Fibroblast of pulmonary artery (primary cell): ENCODE results near the gene CHRM4.

ENCODE experiments used
- DNase-seq: peaks from one replicate; pipeline ENCODE4 v3.0.0-alpha.2; 2010; ENCODE audit warnings: low read depth
- H3K4me3 ChIP-seq: replicated peaks from 2 replicates; pipeline ENCODE4 v1.5.1; 2011; ENCODE audit warnings: low read depth, mild to moderate bottlenecking, control low read depth, low read length, moderate library complexity
- CTCF ChIP-seq: IDR thresholded peaks from 2 replicates; pipeline ENCODE4 v1.5.1; 2011; ENCODE audit warnings: mild to moderate bottlenecking, control low read depth, low read length, inconsistent platforms; ENCODE audit errors: missing control alignments

The CHRM4 gene

GRCh38 chr11:46418751-46419150 is 27.2 kb upstream of the CHRM4 start:
- no peak overlapping the region for H3K4me3 ChIP-seq
- TF ChIP-seq CTCF, result no peak
- no peak for DNase-seq

GRCh38 chr11:46417711-46418110 is 26.1 kb upstream of the CHRM4 start:
- DNase-seq, result no peak
- H3K4me3 ChIP-seq, result no peak overlapping the region
- no peak for TF ChIP-seq CTCF

GRCh38 chr11:46414879-46415278 is 23.3 kb upstream of the CHRM4 start:
- no peak for TF ChIP-seq CTCF
- no peak overlapping the region for H3K4me3 ChIP-seq
- DNase-seq, result no peak

GRCh38 chr11:46414466-46414796 is 22.9 kb upstream of the CHRM4 start:
- no peak for DNase-seq
- TF ChIP-seq CTCF, result no peak

GRCh38 chr11:46413760-46414465 is 22.3 kb upstream of the CHRM4 start:
- H3K4me3 ChIP-seq, result no peak overlapping the region
- no peak for DNase-seq
- TF ChIP-seq CTCF, result no peak

More at GRCh38 chr11:46414466-46414796, 22.9 kb upstream of the CHRM4 start:
- H3K4me3 ChIP-seq, result no peak overlapping the region

GRCh38 chr11:46410021-46410420 is 18.4 kb upstream of the CHRM4 start:
- DNase-seq, result peak; percentile 15
- H3K4me3 ChIP-seq, result no peak overlapping the region
- peak; percentile 30 for TF ChIP-seq CTCF

GRCh38 chr11:46408407-46408986 is 16.9 kb upstream of the CHRM4 start:
- DNase-seq, result no peak
- no peak for TF ChIP-seq CTCF
- H3K4me3 ChIP-seq, result no peak overlapping the region
